GM12892 (cell line): ENCODE data around the gene EEF1G.

Experiments used
- POLR2A ChIP-seq: IDR thresholded peaks from 2 replicates; pipeline ENCODE4 v1.6.1; 2011; ENCODE audit warnings: low read depth, low read length, control low read depth
- POLR2AphosphoS5 ChIP-seq: IDR thresholded peaks from 2 replicates; pipeline ENCODE4 v1.6.1; 2011; ENCODE audit warnings: low read depth, low read length, control low read depth

GRCh38 chr11:62514151-62514550 lies 59.5 kb downstream of the EEF1G start:
- TF ChIP-seq POLR2AphosphoS5 (no peak), POLR2A (no peak)
